Ovary (tissue), 9 donors: ENCODE measurements around the gene CLDN11. TPM values are rescaled to one million over a fixed set of nuclear protein-coding genes. Genes with fewer than 3 reads are reported as not detected.

ENCODE experiments used
- DNase-seq, 5 donors: peaks; one replicate each; pipeline ENCODE4 v3.0.0-alpha.2; 2019 to 2020
- H3K27ac ChIP-seq, 2 donors: fragments of 200-600 bp; one replicate each; pipeline versions ENCODE4 v1.5.1 to v1.8.0; 2019 to 2022
- H3K27me3 ChIP-seq: fragments of 200-600 bp; one replicate; pipeline ENCODE4 v1.8.0; 2022
- H3K36me3 ChIP-seq: fragments of 200-600 bp; sonication (generic); one replicate; pipeline ENCODE4 v1.5.1; 2019
- H3K4me1 ChIP-seq: one replicate; pipeline ENCODE4 v1.8.1; 2013; ENCODE audit warnings: mild to moderate bottlenecking, moderate library complexity; ENCODE audit not compliant: insufficient read depth
- H3K4me3 ChIP-seq: fragments of 200-600 bp; sonication (generic); one replicate; pipeline ENCODE4 v1.5.1; 2017
- H3K9me3 ChIP-seq, 2 donors: fragments of 200-600 bp in 1 of 2; sonication (generic) in 1 of 2; one replicate each; pipeline versions ENCODE4 v1.5.1 to v1.8.1; 2013 to 2019; ENCODE audit warnings: mild to moderate bottlenecking in 1 of 2, moderate library complexity in 1 of 2
- EP300 ChIP-seq: sonication (generic); formaldehyde crosslinking; IDR thresholded peaks from one replicate; pipeline ENCODE4 v1.6.1; 2017; ENCODE audit warnings: antibody characterized with exemption
- POLR2A ChIP-seq: fragments of 450-650 bp; IDR thresholded peaks from one replicate; pipeline ENCODE4 v1.6.1; 2017; ENCODE audit warnings: antibody characterized with exemption, mild to moderate bottlenecking, moderate library complexity
- WGBS, 3 donors: extraction: QIAGEN DNeasy Blood & Tissue Kit in 1 of 3; methylation state at CpG; one replicate each; pipeline versions ENCODE4 v1.1.5 to v1.1.7; 2013 to 2017; 5-methylcytosine and 5-hydroxymethylcytosine counted together
- intact Hi-C, 4 donors: fragments of 100-400 bp; cut with DNase I; formaldehyde crosslinking; loops; one replicate each; pipeline versions ENCODE4 v1.11.0 to v1.15.1; 2022 to 2023
- polyA plus RNA-seq, 2 donors: library from polyadenylated mRNA; stranded (reverse); fragments of 200-250 nt in 1 of 2; fragments of 350-450 nt in 1 of 2; fragmentation: Illumina TruSeq in 1 of 2; extraction: RNeasy Lipid Tissue Mini Kit (QIAGEN cat#74804) in 1 of 2; gene quantifications; one replicate each; pipeline ENCODE4 v1.2.3, GENCODE V29; 2013 to 2014
- total RNA-seq, 7 donors: library from RNA; depleted of rRNA in 2 of 7; stranded (reverse); fragments of >200 nt in 2 of 7; fragmentation: NEBNext Ultra II Directional in 3 of 7; extraction: Animal tissue kit (Norgen Biotek cat#: 25700) in 3 of 7; gene quantifications; one replicate each; pipeline versions ENCODE4 v1.1.0 to v1.2.4, GENCODE V29; 2016 to 2023
- TF ChIP-seq, protein P1 (sequence below), 3 donors: fragments of 450-650 bp in 2 of 3; fragments of 200-600 bp in 1 of 3; IDR thresholded peaks; one replicate each; pipeline versions ENCODE4 v1.5.1 to v1.8.0; 2016 to 2022; ENCODE audit warnings: antibody characterized with exemption in 3 of 3, mild to moderate bottlenecking in 1 of 3
- donor health status: DM: no; HTN: no; CAD: no; lungs with moderate emphysema.
- donor health status: DM: no; HTN: no; CAD: no.
- donor health status: Bipolar disorder and iron deficiency.
- donor health status: DM: yes; HTN: yes; CAD: no.
- donor health status: DM: no; HTN: no; CAD: no.
- donor health status: DM: yes; HTN: yes; CAD: no.

CLDN11 gene
- total and polyA plus RNA-seq, 9 donors: 75.1 to 254 (median 117) TPM

DNA sequence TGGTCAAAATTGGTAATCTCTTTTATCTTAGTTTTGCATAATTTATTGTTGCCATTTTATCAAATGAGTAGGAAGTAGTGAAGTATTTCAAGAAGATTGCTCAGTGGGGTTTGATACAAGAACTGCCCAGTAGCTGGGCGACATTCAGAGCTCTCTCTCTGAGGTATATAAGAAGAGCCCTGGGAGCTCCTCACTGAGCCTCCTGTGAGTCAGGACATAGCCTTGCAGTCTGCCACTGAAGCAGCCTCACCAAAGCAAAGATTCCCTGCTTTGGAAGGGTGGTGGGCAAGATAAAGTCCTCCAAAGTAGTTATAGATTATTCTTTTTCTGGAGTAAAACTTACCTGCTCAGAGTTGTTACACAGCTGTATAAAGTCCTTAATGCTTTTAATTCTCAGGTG lies 35.1 kb upstream of the CLDN11 start:
- TF ChIP-seq POLR2A (no peak), EP300 (no peak)
- TF ChIP-seq, protein P1, sequence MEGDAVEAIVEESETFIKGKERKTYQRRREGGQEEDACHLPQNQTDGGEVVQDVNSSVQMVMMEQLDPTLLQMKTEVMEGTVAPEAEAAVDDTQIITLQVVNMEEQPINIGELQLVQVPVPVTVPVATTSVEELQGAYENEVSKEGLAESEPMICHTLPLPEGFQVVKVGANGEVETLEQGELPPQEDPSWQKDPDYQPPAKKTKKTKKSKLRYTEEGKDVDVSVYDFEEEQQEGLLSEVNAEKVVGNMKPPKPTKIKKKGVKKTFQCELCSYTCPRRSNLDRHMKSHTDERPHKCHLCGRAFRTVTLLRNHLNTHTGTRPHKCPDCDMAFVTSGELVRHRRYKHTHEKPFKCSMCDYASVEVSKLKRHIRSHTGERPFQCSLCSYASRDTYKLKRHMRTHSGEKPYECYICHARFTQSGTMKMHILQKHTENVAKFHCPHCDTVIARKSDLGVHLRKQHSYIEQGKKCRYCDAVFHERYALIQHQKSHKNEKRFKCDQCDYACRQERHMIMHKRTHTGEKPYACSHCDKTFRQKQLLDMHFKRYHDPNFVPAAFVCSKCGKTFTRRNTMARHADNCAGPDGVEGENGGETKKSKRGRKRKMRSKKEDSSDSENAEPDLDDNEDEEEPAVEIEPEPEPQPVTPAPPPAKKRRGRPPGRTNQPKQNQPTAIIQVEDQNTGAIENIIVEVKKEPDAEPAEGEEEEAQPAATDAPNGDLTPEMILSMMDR (IDR thresholded peaks at IDR 0.05): no peak
- intact Hi-C loops: no loop called here
- peaks cover 1% of the 10 kb centered on the region for H3K4me1 ChIP-seq
- H3K27ac ChIP-seq: no peak overlapping the region
- no peaks in the 10 kb centered on the region for H3K9me3 ChIP-seq
- H3K36me3 ChIP-seq: no peaks in the 10 kb centered on the region
- no peak overlapping the region for H3K4me3 ChIP-seq
- H3K27me3 ChIP-seq: no peaks in the 10 kb centered on the region
- 70 to 82% (median 72%) methylated on average over 1 of the region's 1 CpG for WGBS, 3 donors
- DNase-seq: no peak

DNA sequence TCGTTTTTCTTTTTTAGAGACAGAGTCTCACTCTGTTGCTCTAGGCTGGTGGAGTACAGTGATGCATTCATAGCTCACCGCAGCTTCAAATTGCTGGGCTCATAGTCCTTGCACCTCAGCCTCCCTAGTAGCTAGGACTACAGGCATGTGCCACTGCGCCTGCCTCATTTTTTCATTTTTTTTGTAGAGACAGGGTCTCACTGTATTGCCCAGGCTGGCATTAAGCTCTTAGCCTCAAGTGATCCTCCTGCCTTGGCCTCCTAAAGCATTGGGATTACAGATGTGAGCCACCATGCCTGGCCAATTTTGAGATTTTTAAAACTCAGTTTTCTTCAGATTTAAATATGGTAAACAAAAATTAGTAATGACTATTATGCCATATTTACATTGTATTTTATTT lies 32.2 kb upstream of the CLDN11 start:
- H3K4me1 ChIP-seq: peaks cover 1% of the 10 kb centered on the region
- H3K27ac ChIP-seq: no peak overlapping the region
- H3K4me3 ChIP-seq: no peak overlapping the region
- WGBS, 3 donors: 95 to 98% (median 96%) methylated on average over 3 of the region's 3 CpGs
- H3K27me3 ChIP-seq: no peaks in the 10 kb centered on the region
- no peak for TF ChIP-seq POLR2A
- TF ChIP-seq, protein P1 (IDR thresholded peaks at IDR 0.05): no peak
- TF ChIP-seq EP300: no peak
- intact Hi-C loops: no loop called here
- H3K9me3 ChIP-seq: no peaks in the 10 kb centered on the region
- H3K36me3 ChIP-seq: no peaks in the 10 kb centered on the region
- DNase-seq: no peak

DNA sequence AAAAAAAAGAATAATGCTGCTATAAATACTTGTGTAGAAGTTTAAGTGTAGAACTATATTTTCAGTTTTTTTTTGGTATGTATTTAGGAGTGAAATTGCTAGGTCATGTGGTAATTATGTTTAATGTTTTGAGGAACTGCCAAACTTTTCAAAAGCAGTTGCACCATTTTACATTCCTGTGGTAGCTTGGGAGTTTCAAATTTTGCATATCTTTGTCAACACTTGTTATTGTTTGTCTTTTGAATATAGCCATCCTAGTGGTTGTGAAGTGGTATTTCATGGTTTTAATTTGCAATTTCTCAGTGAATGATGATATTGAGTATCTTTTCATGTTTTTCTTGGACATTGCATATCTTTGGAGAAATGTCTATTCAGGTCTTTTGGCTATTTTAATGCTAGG lies 30.7 kb upstream of the CLDN11 start:
- intact Hi-C loops: no loop called here
- Histone ChIP-seq H3K9me3 (no peaks in the 10 kb centered on the region), H3K36me3 (no peaks in the 10 kb centered on the region), H3K4me3 (no peak overlapping the region), H3K27ac (no peak overlapping the region), H3K27me3 (no peaks in the 10 kb centered on the region), H3K4me1 (peaks cover 1% of the 10 kb centered on the region)
- no peak for TF ChIP-seq POLR2A
- TF ChIP-seq EP300: no peak
- TF ChIP-seq, protein P1 (IDR thresholded peaks at IDR 0.05): no peak
- DNase-seq: no peak

DNA sequence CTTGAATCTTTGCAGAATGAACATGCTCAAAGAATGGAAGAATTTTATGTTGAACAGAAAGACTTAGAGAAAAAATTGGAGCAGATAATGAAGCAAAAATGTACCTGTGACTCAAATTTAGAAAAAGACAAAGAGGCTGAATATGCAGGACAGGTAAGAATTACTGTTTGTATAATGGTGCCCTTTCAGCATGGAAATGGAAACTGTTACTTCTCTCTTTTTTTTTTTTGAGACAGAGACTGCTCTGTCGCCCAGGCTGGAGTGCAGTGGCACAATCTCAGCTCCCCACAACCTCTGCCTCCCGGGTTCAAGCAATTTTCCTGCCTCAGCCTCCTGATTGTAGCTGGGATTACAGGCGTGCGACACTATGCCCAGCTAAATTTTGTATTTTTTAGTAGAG lies 27.6 kb upstream of the CLDN11 start:
- Histone ChIP-seq H3K4me3 (no peak overlapping the region), H3K9me3 (no peaks in the 10 kb centered on the region), H3K4me1 (no peaks in the 10 kb centered on the region), H3K27ac (no peak overlapping the region), H3K36me3 (no peaks in the 10 kb centered on the region), H3K27me3 (no peaks in the 10 kb centered on the region)
- TF ChIP-seq EP300 (no peak), POLR2A (no peak)
- TF ChIP-seq, protein P1 (IDR thresholded peaks at IDR 0.05): no peak
- DNase-seq: no peak
- intact Hi-C loops: no loop called here
- WGBS, 3 donors: 89 to 93% (median 90%) methylated on average over 4 of the region's 4 CpGs

DNA sequence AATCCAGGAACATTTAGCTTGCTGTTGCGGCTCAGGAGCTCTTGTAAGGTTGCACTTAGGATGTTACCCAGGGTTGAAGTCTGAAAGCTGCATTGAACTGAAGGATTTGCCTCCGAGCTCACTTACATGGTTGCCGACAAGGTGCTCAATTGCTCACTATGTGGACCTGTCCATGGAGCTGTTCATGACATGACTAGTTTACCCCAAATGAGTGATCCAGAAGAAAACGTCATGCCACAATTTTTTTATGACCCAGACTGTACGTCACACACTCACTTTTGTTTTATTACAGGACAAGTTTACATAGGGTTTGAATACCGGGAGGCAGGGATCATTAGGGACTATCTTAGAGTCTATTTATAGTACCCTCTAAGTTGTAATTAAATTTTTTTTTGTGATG lies 21.0 kb upstream of the CLDN11 start:
- WGBS, 3 donors: 91 to 93% (median 91%) methylated on average over 6 of the region's 6 CpGs
- H3K36me3 ChIP-seq: no peaks in the 10 kb centered on the region
- no peak for DNase-seq
- intact Hi-C loops: no loop called here
- no peak for TF ChIP-seq POLR2A
- TF ChIP-seq, protein P1 (IDR thresholded peaks at IDR 0.05): no peak
- no peak for TF ChIP-seq EP300
- no peak overlapping the region for H3K4me3 ChIP-seq
- no peaks in the 10 kb centered on the region for H3K4me1 ChIP-seq
- no peaks in the 10 kb centered on the region for H3K9me3 ChIP-seq
- H3K27me3 ChIP-seq: no peaks in the 10 kb centered on the region
- no peak overlapping the region for H3K27ac ChIP-seq
